Measurements from ENCODE around the gene COL16A1. TPM values are rescaled to one million over a fixed set of nuclear protein-coding genes. Genes with fewer than 3 reads are reported as not detected.

Gene COL16A1
- not detected for total RNA-seq

DNA sequence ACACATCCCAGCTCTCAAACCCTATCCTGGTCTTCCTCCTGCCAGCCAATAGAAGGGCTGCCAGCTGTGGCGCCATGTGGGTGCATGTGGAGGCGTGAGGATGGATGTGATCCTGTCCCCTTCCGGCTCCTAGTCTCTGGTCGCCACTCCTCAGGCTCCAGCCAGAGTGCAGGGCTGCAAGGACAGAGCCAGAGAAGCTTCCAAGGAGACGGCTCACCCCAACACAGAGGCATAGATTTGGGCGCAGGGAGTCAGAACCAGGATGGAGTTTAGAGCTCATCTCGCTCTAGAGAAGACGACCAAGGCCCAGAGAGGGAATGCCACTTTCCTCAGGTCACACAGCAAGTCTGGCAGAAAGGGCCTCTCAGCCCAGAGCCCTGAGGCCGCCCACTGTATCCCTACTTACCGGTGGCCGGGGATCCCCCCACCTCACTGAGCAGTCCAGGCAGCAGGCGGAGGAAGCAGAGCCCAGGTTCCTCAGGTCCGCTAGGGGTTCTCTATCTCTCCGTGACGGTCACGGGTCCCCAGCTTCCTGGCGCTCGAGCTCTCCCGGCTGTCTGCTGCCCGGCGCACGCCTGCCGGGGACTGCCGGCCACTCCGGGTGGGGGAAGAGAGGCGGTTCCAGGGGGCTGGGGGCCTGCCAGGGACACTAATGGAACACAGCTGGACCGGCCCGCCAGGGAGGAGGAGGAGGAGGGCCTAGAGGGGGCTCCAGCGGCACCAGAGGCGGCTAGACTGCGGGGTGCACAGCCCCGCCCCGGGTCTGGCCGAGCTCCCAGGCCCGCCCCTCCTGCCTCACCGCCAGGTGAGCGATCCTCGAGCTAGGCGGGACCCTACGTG lies at the start of gene COL16A1:
Gene COL16A1 (minus strand): TSS at position 587 of the 840 bp plus-strand sequence. CDS start 1,824 bp downstream, outside the sequence.
- Mint-ChIP-seq H3K4me3 (no peak within 1 kb of the TSS), H3K36me3 (ENCODE audit: low read depth) (no peaks in the 10 kb centered on the region), H3K27me3 (peaks cover 32% of the 10 kb centered on the region), H3K27ac (no peak within 1 kb of the TSS), H3K4me1 (peaks cover 35% of the 10 kb centered on the region), H3K9me3 (no peaks in the 10 kb centered on the region)
- ChIA-PET CTCF (interaction anchor here (0.8 to 1.8 kb wide), 6 partner anchors 9 to 112 kb away, joined by 3 to 5 read pairs (median 4); partner anchors contain the start of gene SPOCD1), POLR2A (no interaction called here)
- no peak for DNase-seq

DNA sequence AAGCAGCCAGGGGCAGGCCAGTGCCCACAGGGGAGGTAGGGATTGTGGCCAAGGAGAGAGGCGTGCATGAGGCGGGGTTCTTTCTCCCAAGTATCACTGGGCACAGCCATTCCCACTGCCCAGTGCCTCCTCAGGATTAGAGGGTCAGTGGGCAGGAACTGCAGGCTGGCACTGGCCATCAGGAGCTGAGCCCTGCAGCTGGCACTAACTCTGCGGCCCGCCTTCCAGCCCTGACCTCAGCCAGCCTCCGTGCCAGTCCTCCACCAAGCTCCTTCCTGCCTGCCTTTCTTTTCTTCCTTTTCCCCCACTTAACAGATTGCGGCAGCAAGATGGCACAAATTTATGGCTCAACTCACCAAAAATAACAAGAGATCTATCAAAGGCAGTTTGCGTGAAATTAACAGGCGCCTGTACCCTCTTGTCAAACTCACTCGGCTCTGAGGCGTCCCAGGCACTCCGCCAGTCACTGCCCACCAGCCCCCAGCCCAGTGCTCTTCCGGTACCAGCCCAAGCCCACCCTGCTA lies 49.2 kb upstream of the COL16A1 start:
- Mint-ChIP-seq H3K36me3 (ENCODE audit: low read depth) (no peaks in the 10 kb centered on the region), H3K27me3 (peaks cover 7% of the 10 kb centered on the region), H3K9me3 (no peaks in the 10 kb centered on the region), H3K27ac (no peak overlapping the region), H3K4me3 (no peak overlapping the region), H3K4me1 (peaks cover 21% of the 10 kb centered on the region)
- DNase-seq: no peak
- ChIA-PET CTCF (interaction anchor here (0.9 kb wide), 1 partner anchor 58 kb away, joined by 3 read pairs; no protein-coding TSS in a partner anchor), POLR2A (no interaction called here)

DNA sequence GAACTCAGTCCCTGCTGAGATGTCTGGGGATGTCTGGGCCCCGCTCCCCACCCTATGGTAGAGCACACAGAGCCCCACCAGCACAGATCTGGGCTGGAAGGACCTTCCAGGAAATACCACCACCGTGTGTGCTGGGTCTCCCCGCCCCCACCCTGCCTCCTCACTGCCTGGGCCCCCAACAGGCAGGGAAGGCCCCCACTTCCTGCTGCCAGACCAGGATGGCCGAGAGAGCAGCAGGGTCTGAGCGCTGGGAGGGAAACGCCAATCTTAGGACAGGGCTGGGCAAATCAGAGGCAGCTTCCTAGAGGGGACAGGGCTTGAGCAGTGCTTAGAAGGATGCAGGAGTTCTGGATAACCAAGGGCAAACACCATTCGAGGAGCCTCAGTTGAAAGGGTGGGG lies 48.4 kb upstream of the COL16A1 start:
- H3K4me1 Mint-ChIP-seq: peaks cover 21% of the 10 kb centered on the region
- POLR2A ChIA-PET: no interaction called here
- no peak overlapping the region for H3K4me3 Mint-ChIP-seq
- H3K27me3 Mint-ChIP-seq: peaks cover 7% of the 10 kb centered on the region
- no peaks in the 10 kb centered on the region for H3K36me3 Mint-ChIP-seq (ENCODE audit: low read depth)
- H3K9me3 Mint-ChIP-seq: no peaks in the 10 kb centered on the region
- no peak for DNase-seq
- CTCF ChIA-PET: interaction anchor here (0.9 kb wide), 1 partner anchor 59 kb away, joined by 3 read pairs; no protein-coding TSS in a partner anchor
- no peak overlapping the region for H3K27ac Mint-ChIP-seq

DNA sequence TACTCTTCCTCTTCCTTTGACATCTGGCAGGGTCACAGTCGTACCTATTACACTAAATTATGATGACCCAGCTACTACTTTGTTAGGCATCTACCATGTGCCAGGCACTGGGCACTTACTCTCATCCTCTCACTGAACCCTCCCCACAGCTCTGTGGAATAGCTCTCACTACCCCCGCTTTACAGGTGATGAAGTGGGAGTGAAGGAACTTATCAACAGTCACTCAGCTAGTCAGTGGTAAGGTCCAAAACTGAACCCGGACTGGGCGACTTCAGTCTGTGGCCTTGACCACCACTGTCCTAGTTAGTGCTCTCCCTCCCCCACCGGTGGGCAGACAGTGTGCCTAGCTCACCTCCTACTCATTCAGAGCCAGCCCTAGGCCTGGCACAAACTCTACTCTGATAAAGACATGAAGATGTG lies 48.0 kb upstream of the COL16A1 start:
- ChIA-PET CTCF (interaction anchor here (1.2 to 1.6 kb wide), 2 partner anchors 26 to 37 kb away, joined by 3 to 5 read pairs; no protein-coding TSS in a partner anchor), POLR2A (no interaction called here)
- H3K4me1 Mint-ChIP-seq: peaks cover 21% of the 10 kb centered on the region
- no peak overlapping the region for H3K27ac Mint-ChIP-seq
- H3K36me3 Mint-ChIP-seq (ENCODE audit: low read depth): no peaks in the 10 kb centered on the region
- peaks cover 7% of the 10 kb centered on the region for H3K27me3 Mint-ChIP-seq
- H3K9me3 Mint-ChIP-seq: no peaks in the 10 kb centered on the region
- DNase-seq: no peak
- no peak overlapping the region for H3K4me3 Mint-ChIP-seq

DNA sequence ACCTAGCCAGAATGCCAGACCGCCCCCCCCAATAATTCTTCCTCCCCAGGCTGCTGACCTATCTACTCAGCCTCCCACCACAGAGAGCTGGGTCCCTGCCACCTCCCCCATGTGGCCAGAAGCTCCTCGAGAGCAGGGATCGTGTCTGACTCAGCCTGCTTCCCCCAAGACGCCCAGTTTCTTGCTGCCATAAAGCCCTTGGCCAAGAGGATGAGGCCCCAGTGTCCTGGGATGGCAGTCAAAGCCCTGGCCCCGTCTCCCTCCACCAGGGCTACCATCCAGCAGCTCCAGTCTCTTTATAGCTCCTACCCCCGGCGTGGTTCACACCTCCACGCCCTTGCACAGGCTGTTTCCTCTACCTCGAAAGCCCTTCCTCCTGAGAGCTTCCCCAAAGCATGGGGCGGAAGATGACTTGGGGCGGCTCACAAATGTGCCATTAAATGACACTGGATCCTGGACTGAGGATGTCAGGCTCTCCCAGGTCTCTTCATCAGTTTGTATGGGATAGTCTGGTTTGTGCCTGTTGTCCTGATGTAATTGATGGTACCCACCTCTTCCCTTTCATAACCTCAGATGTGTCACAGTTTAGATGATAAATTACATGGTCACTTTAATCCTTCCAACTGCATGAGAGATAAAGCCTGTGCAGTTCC lies 47.2 kb upstream of the COL16A1 start:
- Mint-ChIP-seq H3K27ac (no peak overlapping the region), H3K36me3 (ENCODE audit: low read depth) (no peaks in the 10 kb centered on the region), H3K4me3 (no peak overlapping the region), H3K27me3 (peaks cover 7% of the 10 kb centered on the region), H3K9me3 (no peaks in the 10 kb centered on the region), H3K4me1 (peaks cover 21% of the 10 kb centered on the region)
- ChIA-PET CTCF (interaction anchor here (1.2 to 4.4 kb wide), 3 partner anchors 11 to 38 kb away, joined by 3 to 19 read pairs (median 5); no protein-coding TSS in a partner anchor), POLR2A (no interaction called here)
- peak; percentile 20 for DNase-seq

DNA sequence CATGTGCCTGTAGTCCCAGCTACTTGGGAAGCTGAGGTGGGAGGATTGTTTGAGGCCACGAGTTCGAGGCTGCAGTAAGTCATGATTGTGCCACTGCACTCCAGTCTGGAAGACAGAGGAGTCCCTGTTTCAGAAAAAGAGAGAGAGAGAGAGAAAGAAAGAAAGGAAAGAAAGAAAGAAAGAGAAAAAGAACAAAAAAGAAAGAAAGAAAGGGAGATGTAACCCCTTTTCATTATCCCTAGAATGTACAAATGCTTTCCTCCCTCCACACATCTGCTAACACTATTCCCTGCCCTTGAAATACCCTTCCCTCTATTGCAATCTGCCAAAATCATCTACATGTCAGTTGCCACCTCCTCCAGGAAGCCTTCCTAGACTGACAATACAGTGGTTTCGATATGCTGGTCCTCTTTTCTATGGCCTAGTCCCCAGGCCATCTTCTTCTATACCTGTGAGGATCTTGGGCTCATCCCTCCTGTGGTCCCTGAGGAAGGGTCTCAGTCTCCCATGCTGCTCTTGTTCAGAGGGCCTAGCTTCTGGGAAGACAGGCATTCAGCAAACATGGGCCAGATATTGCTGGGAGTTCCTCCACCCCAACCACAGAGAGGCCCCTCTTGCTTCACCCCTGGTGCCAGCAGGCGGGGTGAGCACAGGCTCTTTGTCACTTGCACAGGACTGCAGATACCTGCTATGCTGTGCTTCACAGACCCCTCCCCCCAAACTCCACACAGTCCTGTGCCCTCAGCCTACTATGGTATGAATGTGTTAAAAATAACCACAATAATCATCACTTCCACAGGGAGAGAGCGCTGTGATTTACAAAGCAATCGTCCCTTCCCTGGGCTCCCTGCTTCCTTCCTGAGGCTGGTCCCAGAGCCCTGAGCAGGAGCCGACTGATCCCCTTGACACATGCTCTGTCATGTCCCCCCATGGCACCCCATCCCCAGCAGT lies 46.2 kb upstream of the COL16A1 start:
- ChIA-PET CTCF (interaction anchor here (1.1 to 4.4 kb wide), 4 partner anchors 9 to 39 kb away, joined by 3 to 19 read pairs (median 5); no protein-coding TSS in a partner anchor), POLR2A (no interaction called here)
- Mint-ChIP-seq H3K4me3 (no peak overlapping the region), H3K27ac (no peak overlapping the region), H3K36me3 (ENCODE audit: low read depth) (no peaks in the 10 kb centered on the region), H3K27me3 (peaks cover 7% of the 10 kb centered on the region), H3K9me3 (no peaks in the 10 kb centered on the region), H3K4me1 (peaks cover 21% of the 10 kb centered on the region)
- no peak for DNase-seq

DNA sequence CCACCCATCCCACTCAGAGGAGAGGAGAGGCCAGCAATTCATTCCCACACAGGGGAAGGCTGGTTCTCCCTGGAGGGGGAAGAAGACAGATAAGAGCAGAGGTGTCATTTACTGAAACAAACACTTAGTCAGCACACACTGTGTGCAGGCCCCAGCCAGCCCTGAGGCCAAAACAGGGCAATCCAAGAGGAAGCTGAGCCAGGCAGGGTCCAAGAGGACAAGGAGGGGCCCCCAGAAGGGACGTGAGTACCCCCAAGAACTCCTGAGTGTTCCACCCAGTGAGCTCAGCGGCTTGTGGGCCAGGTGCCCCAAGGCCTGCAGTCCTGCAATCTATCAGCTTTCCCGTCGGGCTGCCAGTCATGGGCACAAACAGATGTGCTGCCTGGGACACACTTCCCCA lies 44.5 kb upstream of the COL16A1 start:
- ChIA-PET CTCF (interaction anchor here (1.1 to 4.4 kb wide), 3 partner anchors 10 to 41 kb away, joined by 3 to 19 read pairs (median 3); no protein-coding TSS in a partner anchor), POLR2A (no interaction called here)
- Mint-ChIP-seq H3K36me3 (ENCODE audit: low read depth) (no peaks in the 10 kb centered on the region), H3K27me3 (peaks cover 7% of the 10 kb centered on the region), H3K9me3 (no peaks in the 10 kb centered on the region), H3K4me1 (peaks cover 21% of the 10 kb centered on the region), H3K4me3 (no peak overlapping the region), H3K27ac (no peak overlapping the region)
- DNase-seq: no peak

DNA sequence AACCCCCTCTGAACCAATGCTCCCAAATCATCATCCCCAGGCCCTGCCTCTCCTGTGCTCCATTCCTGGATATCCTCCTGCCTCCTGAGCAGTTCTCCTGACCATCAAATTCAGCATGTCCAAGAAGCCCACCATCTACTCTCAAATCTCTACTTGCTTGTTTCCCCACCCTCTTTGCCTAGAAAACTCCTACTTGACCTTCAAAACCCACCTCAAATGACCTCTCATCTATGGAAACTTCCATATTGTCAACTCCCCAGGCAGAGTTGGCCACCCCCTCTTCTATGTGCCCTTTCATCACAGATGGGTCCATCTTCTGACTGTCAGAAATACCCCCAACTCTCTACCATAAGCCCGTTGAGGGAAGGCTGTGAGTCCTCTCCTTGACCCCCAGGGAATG lies 43.5 kb upstream of the COL16A1 start:
- Mint-ChIP-seq H3K27me3 (peaks cover 7% of the 10 kb centered on the region), H3K4me1 (peaks cover 18% of the 10 kb centered on the region), H3K27ac (no peak overlapping the region), H3K9me3 (no peaks in the 10 kb centered on the region), H3K36me3 (ENCODE audit: low read depth) (no peaks in the 10 kb centered on the region), H3K4me3 (no peak overlapping the region)
- POLR2A ChIA-PET: no interaction called here
- CTCF ChIA-PET: interaction anchor here (1.1 to 4.4 kb wide), 2 partner anchors 14 to 42 kb away, joined by 3 to 19 read pairs; no protein-coding TSS in a partner anchor
- DNase-seq: no peak

DNA sequence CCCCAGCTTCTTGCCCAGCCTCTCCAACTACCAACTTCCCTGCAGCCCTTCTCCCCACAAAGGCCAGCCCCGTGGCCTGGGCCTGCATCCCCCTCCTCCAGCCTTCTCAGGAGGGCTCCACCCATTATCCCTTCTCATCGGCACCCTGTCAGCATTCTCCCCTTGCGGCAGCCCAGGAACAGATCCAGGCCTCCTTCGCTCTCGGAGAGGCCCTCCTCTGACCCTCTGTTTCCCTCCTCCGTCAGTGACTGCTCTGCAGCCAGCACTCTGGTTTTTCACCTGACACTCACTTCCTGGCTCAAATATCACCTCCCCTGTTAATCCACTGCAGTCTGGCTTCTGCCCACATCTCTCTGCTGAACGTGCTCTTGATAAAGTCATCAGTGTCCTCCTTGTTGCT lies 42.9 kb upstream of the COL16A1 start:
- CTCF ChIA-PET: no interaction called here
- Mint-ChIP-seq H3K27ac (no peak overlapping the region), H3K9me3 (no peaks in the 10 kb centered on the region), H3K27me3 (peaks cover 7% of the 10 kb centered on the region), H3K36me3 (ENCODE audit: low read depth) (no peaks in the 10 kb centered on the region), H3K4me3 (no peak overlapping the region), H3K4me1 (peaks cover 12% of the 10 kb centered on the region)
- no peak for DNase-seq
- POLR2A ChIA-PET: no interaction called here

DNA sequence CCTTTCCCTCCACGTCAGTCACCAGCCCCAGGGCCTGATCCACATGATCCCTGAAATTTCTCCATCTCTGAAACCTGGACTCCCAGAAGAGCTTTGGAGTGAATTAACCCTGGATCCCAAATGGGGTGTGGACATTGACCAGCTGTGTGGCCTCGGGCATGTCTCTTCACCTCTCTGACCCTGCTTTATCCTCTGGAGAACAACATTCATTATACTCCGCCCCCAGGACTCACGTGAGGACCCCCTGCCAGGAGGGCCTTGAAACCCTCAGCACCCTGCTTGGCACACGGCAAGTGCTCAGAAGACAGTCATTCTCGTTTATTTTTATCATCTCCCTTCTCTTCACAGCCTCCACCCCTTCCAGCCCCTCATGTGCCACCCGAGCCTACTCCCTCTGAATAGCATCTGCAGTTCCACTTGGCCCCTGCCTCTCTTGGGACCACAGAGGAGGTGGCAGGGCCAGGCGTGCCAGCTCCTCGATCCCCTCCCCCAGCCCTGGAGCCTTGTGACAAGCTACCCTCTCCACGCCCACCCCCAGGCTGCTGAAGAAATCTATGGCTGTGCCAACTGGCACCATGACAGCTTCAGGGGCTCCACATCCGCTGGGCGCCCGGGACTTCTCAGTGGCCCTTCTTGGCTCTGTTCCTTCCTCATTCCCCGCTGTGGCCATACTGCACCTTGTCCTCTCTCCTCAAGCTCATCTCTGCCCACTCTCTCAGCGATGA lies 42.3 kb upstream of the COL16A1 start:
- Mint-ChIP-seq H3K9me3 (no peaks in the 10 kb centered on the region), H3K27ac (no peak overlapping the region), H3K27me3 (peaks cover 4% of the 10 kb centered on the region), H3K36me3 (ENCODE audit: low read depth) (no peaks in the 10 kb centered on the region), H3K4me3 (no peak overlapping the region), H3K4me1 (peaks cover 8% of the 10 kb centered on the region)
- ChIA-PET POLR2A (no interaction called here), CTCF (interaction anchor here (0.5 to 1.6 kb wide), 6 partner anchors 12 to 532 kb away, joined by 3 to 7 read pairs (median 4); no protein-coding TSS in a partner anchor)
- no peak for DNase-seq

DNA sequence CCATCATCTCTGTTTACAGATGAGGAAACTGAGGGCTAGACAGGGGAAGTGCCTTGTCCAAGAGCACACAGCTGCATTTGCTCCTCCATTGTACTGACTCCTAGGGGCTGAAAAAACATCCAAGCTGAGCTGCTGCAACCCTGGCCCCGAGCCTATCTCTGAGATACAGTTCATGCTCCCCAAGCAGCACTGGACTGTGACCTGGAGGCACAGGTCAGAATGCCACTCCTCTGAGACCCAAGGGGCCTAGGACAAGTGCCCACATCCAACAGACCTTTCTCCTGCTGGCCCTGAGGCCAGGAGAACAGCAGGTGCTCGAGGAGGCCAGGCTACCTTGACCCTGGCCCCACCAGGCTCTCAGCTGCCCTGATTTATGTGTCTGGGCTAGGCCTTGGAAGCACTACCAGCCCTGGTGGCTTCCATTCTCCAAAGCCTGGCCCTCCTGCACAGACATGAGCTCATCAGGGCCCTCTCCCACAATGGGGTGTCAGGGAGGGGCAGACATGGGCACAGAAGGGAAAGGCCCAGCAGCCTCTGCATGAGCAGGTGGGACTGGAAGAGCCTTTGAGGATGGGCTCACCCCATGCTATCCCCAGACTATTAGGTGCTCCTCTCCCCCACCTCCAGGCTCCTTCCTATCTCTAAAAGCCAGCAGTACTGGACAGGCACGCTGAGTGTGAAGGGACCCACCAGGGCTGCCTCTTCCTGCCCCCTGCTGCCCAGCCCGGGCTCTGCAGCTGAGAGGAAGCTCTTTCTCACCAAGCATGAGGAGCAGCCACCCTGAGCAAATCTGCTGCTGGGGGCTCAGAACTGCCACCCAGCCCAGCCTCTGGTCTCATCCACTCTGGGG lies 41.5 kb upstream of the COL16A1 start:
- Mint-ChIP-seq H3K4me3 (no peak overlapping the region), H3K27me3 (no peaks in the 10 kb centered on the region), H3K4me1 (peaks cover under 1% of the 10 kb centered on the region), H3K9me3 (no peaks in the 10 kb centered on the region), H3K36me3 (ENCODE audit: low read depth) (no peaks in the 10 kb centered on the region), H3K27ac (no peak overlapping the region)
- POLR2A ChIA-PET: no interaction called here
- peak; percentile 63 for DNase-seq
- CTCF ChIA-PET: interaction anchor here (0.5 to 1.6 kb wide), 8 partner anchors 10 to 533 kb away, joined by 3 to 7 read pairs (median 3); no protein-coding TSS in a partner anchor

Data from activated CD4-positive, alpha-beta T cell treated with anti-CD3 and anti-CD28 coated beads, Interleukin-2, amount 10 ng/mL, durations not matched to agents 7 days and 5 days (primary cell).